Neural progenitor cell (in vitro differentiated cells): ENCODE measurements around the gene HRH2.

Experiments used
- CTCF ChIP-seq: fragments of 200-600 bp; sonication (generic); IDR thresholded peaks from 2 replicates; pipeline ENCODE4 v1.5.1; 2017; ENCODE audit warnings: antibody characterized with exemption, mild to moderate bottlenecking
- EZH2 ChIP-seq: fragments of 200-600 bp; sonication (generic); IDR thresholded peaks from 2 replicates; pipeline ENCODE4 v1.6.1; 2017; ENCODE audit warnings: antibody characterized with exemption, mild to moderate bottlenecking, moderate library complexity

- TF ChIP-seq CTCF: peak; percentile 98
- no peak for TF ChIP-seq EZH2
Measured at GRCh38 chr5:175729829-175730277, 72.0 kb downstream of the HRH2 start.
